GM23338 (cell line): ENCODE data around the gene DOP1A. TPM values are rescaled to one million over a fixed set of nuclear protein-coding genes. Genes with fewer than 3 reads are reported as not detected.

ENCODE experiments used
- ATAC-seq: fragments of 200-7000 bp; cut with Tn5 transposase; 3 replicates; pipeline ENCODE4 v1.9.1; 2020
- DNase-seq: peaks from one replicate; pipeline ENCODE4 v3.0.0-alpha.2; 2015; ENCODE audit warnings: low spot score
- H2AFZ ChIP-seq: fragments of 200-600 bp; sonication (generic); 2 replicates; pipeline ENCODE4 v1.8.0; 2016; ENCODE audit warnings: antibody characterized with exemption, mild to moderate bottlenecking, moderate library complexity
- H3F3A ChIP-seq: fragments of 200-600 bp; sonication (generic); replicated peaks from 2 replicates; pipeline ENCODE4 v1.8.0; 2017; ENCODE audit warnings: antibody characterized with exemption, mixed run types, low read depth
- H3K27ac ChIP-seq: fragments of 200-600 bp; sonication (generic); 2 replicates; pipeline ENCODE4 v1.6.1; 2016; ENCODE audit warnings: low read depth
- H3K27me3 ChIP-seq: fragments of 200-600 bp; sonication (generic); 2 replicates; pipeline ENCODE4 v1.8.0; 2016; ENCODE audit warnings: mild to moderate bottlenecking, mixed run types, moderate library complexity; ENCODE audit not compliant: insufficient read depth
- H3K36me3 ChIP-seq: fragments of 200-600 bp; sonication (generic); 2 replicates; pipeline ENCODE4 v1.8.0; 2016; ENCODE audit warnings: mild to moderate bottlenecking; ENCODE audit not compliant: insufficient read depth
- H3K4me1 ChIP-seq: fragments of 200-600 bp; sonication (generic); 2 replicates; pipeline ENCODE4 v1.8.0; 2016; ENCODE audit warnings: mild to moderate bottlenecking, moderate library complexity; ENCODE audit not compliant: insufficient read depth
- H3K4me2 ChIP-seq: fragments of 200-600 bp; sonication (generic); 2 replicates; pipeline ENCODE4 v1.7.1; 2017; ENCODE audit warnings: mixed run types
- H3K4me3 ChIP-seq: fragments of 200-600 bp; sonication (generic); 2 replicates; pipeline ENCODE4 v1.6.1; 2016; ENCODE audit warnings: mixed run types
- H3K79me2 ChIP-seq: fragments of 200-600 bp; sonication (generic); replicated peaks from 2 replicates; pipeline ENCODE4 v1.8.0; 2017; ENCODE audit warnings: mild to moderate bottlenecking; ENCODE audit not compliant: insufficient read depth
- H3K9me2 ChIP-seq: fragments of 200-600 bp; sonication (generic); 2 replicates; pipeline ENCODE4 v1.8.0; 2017; ENCODE audit not compliant: insufficient read depth
- H4K20me1 ChIP-seq: fragments of 200-600 bp; sonication (generic); replicated peaks from 2 replicates; pipeline ENCODE4 v1.8.0; 2017; ENCODE audit warnings: mild to moderate bottlenecking; ENCODE audit not compliant: insufficient read depth
- H3K27ac Mint-ChIP-seq: 2 replicates; pipeline ENCODE4 v1.8.0; 2020; ENCODE audit warnings: inconsistent platforms, mild to moderate bottlenecking, moderate library complexity, mixed read lengths
- H3K27me3 Mint-ChIP-seq: 3 replicates; pipeline ENCODE4 v1.8.0; 2022; ENCODE audit warnings: low read depth, mild to moderate bottlenecking, moderate library complexity, mixed read lengths, inconsistent platforms; ENCODE audit not compliant: insufficient read depth, poor library complexity
- H3K36me3 Mint-ChIP-seq: 3 replicates; pipeline ENCODE4 v1.8.0; 2021; ENCODE audit warnings: low read depth, mild to moderate bottlenecking, inconsistent platforms, moderate library complexity, mixed read lengths
- H3K4me1 Mint-ChIP-seq: 3 replicates; pipeline ENCODE4 v1.8.0; 2020; ENCODE audit warnings: mild to moderate bottlenecking, inconsistent platforms, mixed read lengths
- H3K4me3 Mint-ChIP-seq: 3 replicates; pipeline ENCODE4 v1.8.0; 2021; ENCODE audit warnings: moderate library complexity, mild to moderate bottlenecking, inconsistent platforms, mixed read lengths
- H3K9me3 Mint-ChIP-seq: 3 replicates; pipeline ENCODE4 v1.8.0; 2020; ENCODE audit warnings: moderate library complexity, mild to moderate bottlenecking, inconsistent platforms, mixed read lengths
- CREB1 ChIP-seq: fragments of 250-450 bp; sonication (Bioruptor Pico); IDR thresholded peaks from 2 replicates; pipeline ENCODE4 v1.5.0; 2020; ENCODE audit warnings: low read depth, mild to moderate bottlenecking, moderate library complexity
- CTCF ChIP-seq, 2 experiments: fragments of 200-600 bp in 1 of 2; sonication (generic) in 1 of 2; conservative IDR thresholded peaks; 2 replicates each; pipeline versions ENCODE4 v1.5.1 to v1.6.1; 2016 to 2017; ENCODE audit warnings: antibody characterized with exemption in 2 of 2, low read depth in 2 of 2, mild to moderate bottlenecking in 2 of 2, moderate library complexity in 1 of 2
- ETS1 ChIP-seq: IDR thresholded peaks from 2 replicates; pipeline ENCODE4 v1.6.1; 2016; ENCODE audit warnings: antibody characterized with exemption
- EZH2 ChIP-seq: fragments of 200-600 bp; sonication (generic); IDR thresholded peaks from one replicate; pipeline ENCODE4 v1.8.0; 2017; ENCODE audit warnings: antibody characterized with exemption, mild to moderate bottlenecking, low read depth; ENCODE audit not compliant: unreplicated experiment
- EZH2phosphoT487 ChIP-seq: fragments of 200-600 bp; sonication (generic); IDR thresholded peaks from one replicate; pipeline ENCODE4 v1.8.1; 2018; ENCODE audit warnings: antibody characterized with exemption; ENCODE audit not compliant: unreplicated experiment
- JUNB ChIP-seq: IDR thresholded peaks from one replicate; pipeline ENCODE4 v1.6.1; 2016; ENCODE audit warnings: antibody characterized with exemption; ENCODE audit not compliant: unreplicated experiment
- NANOG ChIP-seq: IDR thresholded peaks from 2 replicates; pipeline ENCODE4 v1.6.1; 2016; ENCODE audit warnings: antibody characterized with exemption, borderline replicate concordance
- POLR2AphosphoS5 ChIP-seq: IDR thresholded peaks from 2 replicates; pipeline ENCODE4 v1.6.1; 2016; ENCODE audit warnings: antibody characterized with exemption, low read depth
- REST ChIP-seq: IDR thresholded peaks from one replicate; pipeline ENCODE4 v1.6.1; 2018; ENCODE audit warnings: antibody characterized with exemption; ENCODE audit not compliant: unreplicated experiment
- STAT1 ChIP-seq: IDR thresholded peaks from one replicate; pipeline ENCODE4 v1.6.1; 2016; ENCODE audit warnings: antibody characterized with exemption; ENCODE audit not compliant: unreplicated experiment
- ZNF114 ChIP-seq: fragments of 250-450 bp; sonication (Bioruptor Pico); IDR thresholded peaks from 2 replicates; pipeline ENCODE4 v1.5.0; 2020; ENCODE audit warnings: mild to moderate bottlenecking, moderate library complexity
- ZNF331 ChIP-seq: fragments of 250-450 bp; sonication (Bioruptor Pico); IDR thresholded peaks from 2 replicates; pipeline ENCODE4 v1.5.0; 2020; ENCODE audit warnings: low read depth, mild to moderate bottlenecking, moderate library complexity
- ZNF462 ChIP-seq: fragments of 250-450 bp; sonication (Bioruptor Pico); IDR thresholded peaks from 2 replicates; pipeline ENCODE4 v1.5.0; 2020; ENCODE audit warnings: mild to moderate bottlenecking, moderate library complexity
- polyA plus RNA-seq: library from polyadenylated mRNA; unstranded; fragments of >200 nt; fragmentation: Nextera tagmentation; extraction: Ambion mirVana; gene quantifications from 2 replicates; pipeline ENCODE4 v1.2.1, GENCODE V29; 2016
- total RNA-seq: library from RNA; depleted of rRNA; stranded (reverse); fragments of >200 nt; shearing (Covaris generic); gene quantifications from 2 replicates; pipeline ENCODE4 v1.2.3, GENCODE V29; 2014

Gene DOP1A
- total and polyA plus RNA-seq, 2 experiments from 2014 or later, result 3.9 to 18.6 TPM

GRCh38 chr6:83096791-83097190 lies 29.3 kb downstream of the DOP1A start:
- no peak overlapping the region for H2AFZ ChIP-seq
- ATAC-seq (no peak), DNase-seq (no peak)
- no peak overlapping the region for H3K4me3 ChIP-seq
- Mint-ChIP-seq H3K4me1 (peaks cover 2% of the 10 kb centered on the region; the same call in 1 of the 3 replicates), H3K9me3 (no peaks in the 10 kb centered on the region), H3K36me3 (no peaks in the 10 kb centered on the region; the same call in 1 of the 3 replicates), H3K4me3 (no peak overlapping the region), H3K27ac (no peak overlapping the region), H3K27me3 (no peaks in the 10 kb centered on the region)
- no peak overlapping the region for H3K27ac ChIP-seq
- peaks cover 24% of the 10 kb centered on the region for H3K79me2 ChIP-seq
- H3K4me1 ChIP-seq, result peaks cover 5% of the 10 kb centered on the region; the same call in 1 of the 2 replicates
- H3K4me2 ChIP-seq, result no peak overlapping the region
- TF ChIP-seq POLR2AphosphoS5, result no peak
- no peak for TF ChIP-seq ZNF462
- TF ChIP-seq JUNB, result no peak
- TF ChIP-seq STAT1, result no peak
- no peak for TF ChIP-seq NANOG
- TF ChIP-seq CREB1 (CRISPR knock-in tag), result no peak
- TF ChIP-seq ZNF114 (CRISPR knock-in tag), result no peak
- no peak for TF ChIP-seq EZH2
- no peak for TF ChIP-seq CTCF (conservative IDR thresholded peaks at IDR 0.05; ENCODE audit: low read depth in 2 of 2)
- no peak for TF ChIP-seq REST
- TF ChIP-seq EZH2phosphoT487, result no peak
- no peak for TF ChIP-seq ETS1
- no peak for TF ChIP-seq ZNF331 (CRISPR knock-in tag)
- no peaks in the 10 kb centered on the region for H4K20me1 ChIP-seq
- no peaks in the 10 kb centered on the region for H3K9me2 ChIP-seq
- no peaks in the 10 kb centered on the region for H3K27me3 ChIP-seq
- no peaks in the 10 kb centered on the region for H3K36me3 ChIP-seq
- H3F3A ChIP-seq, result no peaks in the 10 kb centered on the region
